ENCODE data around the gene DHTKD1. TPM values are rescaled to one million over a fixed set of nuclear protein-coding genes. Genes with fewer than 3 reads are reported as not detected.

Gene DHTKD1
- total RNA-seq, 1 experiment from 2014 or later, result 53.2 TPM

DNA sequence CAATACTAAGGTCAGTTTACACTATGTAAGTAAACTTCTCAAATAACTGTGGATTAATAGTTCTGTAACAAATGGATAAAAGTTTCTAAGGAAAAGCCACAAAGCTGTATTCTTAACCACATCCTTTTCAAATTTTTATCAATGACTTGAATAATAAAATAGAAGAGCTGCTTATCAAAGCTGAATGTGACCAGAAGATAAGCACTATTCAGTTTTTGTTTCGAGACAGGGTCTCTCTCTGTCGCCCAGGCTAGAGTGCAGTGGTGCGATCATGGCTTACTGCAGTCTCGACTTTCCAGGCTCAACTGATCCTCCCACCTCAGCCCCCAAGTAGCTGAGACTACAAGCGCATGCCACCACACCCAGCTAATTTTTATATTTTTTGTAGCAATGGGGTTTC is 43.2 kb upstream of the DHTKD1 start:
- H3K27ac ChIP-seq (ENCODE audit: insufficient read length, low read depth, low read length), result no peak overlapping the region
- Mint-ChIP-seq H3K27ac (no peak overlapping the region), H3K4me1 (peaks cover 12 to 13% of the 10 kb centered on the region in 2 experiments), H3K36me3 (ENCODE audit: insufficient read depth in 1 of 3, low read depth in 3 of 3) (peaks cover 7 to 37% (median 34%) of the 10 kb centered on the region in 3 experiments; a peak in 6 of 7 replicates), H3K27me3 (ENCODE audit: low read depth) (no peaks in the 10 kb centered on the region), H3K9me3 (no peaks in the 10 kb centered on the region), H3K4me3 (no peak overlapping the region)
- no peak overlapping the region for H2BK20ac ChIP-seq (ENCODE audit: low read depth, low read length, poor library complexity, severe bottlenecking)
- no peak overlapping the region for H4K5ac ChIP-seq (ENCODE audit: insufficient read length, low read depth, low read length)
- no peaks in the 10 kb centered on the region for H3K4me1 ChIP-seq (ENCODE audit: insufficient read depth, low read length)
- no peak overlapping the region for H4K8ac ChIP-seq (replicated peaks; ENCODE audit: insufficient read length, low read depth, low read length)
- H2AK5ac ChIP-seq (ENCODE audit: insufficient read length, low read length), result no peak overlapping the region
- H3K56ac ChIP-seq (ENCODE audit: insufficient read length, low read depth, low read length), result no peak overlapping the region
- no peaks in the 10 kb centered on the region for H3K9me3 ChIP-seq (ENCODE audit: control insufficient read depth, low read depth, low read length)
- no peak overlapping the region for H3K9ac ChIP-seq (ENCODE audit: extremely low read depth, insufficient read length, low read length)
- H3K27me3 ChIP-seq (ENCODE audit: insufficient read depth, low read length), result no peaks in the 10 kb centered on the region
- no peak overlapping the region for H2AFZ ChIP-seq (ENCODE audit: low read length)
- H2BK120ac ChIP-seq (ENCODE audit: low read depth, low read length, poor library complexity, severe bottlenecking), result no peak overlapping the region
- no peak overlapping the region for H2BK5ac ChIP-seq (ENCODE audit: insufficient read length, low read length)
- H2BK12ac ChIP-seq (ENCODE audit: insufficient read length, low read depth, low read length), result no peak overlapping the region
- no peak overlapping the region for H3K4ac ChIP-seq (ENCODE audit: low read depth, low read length)
- H2BK15ac ChIP-seq (ENCODE audit: low read depth, low read length), result no peak overlapping the region
- H3K23ac ChIP-seq (ENCODE audit: insufficient read length, low read depth, low read length), result no peak overlapping the region
- no peak overlapping the region for H3K14ac ChIP-seq (ENCODE audit: insufficient read depth, low read length)
- H3K18ac ChIP-seq (ENCODE audit: insufficient read length, low read depth, low read length), result no peak overlapping the region
- no peaks in the 10 kb centered on the region for H4K20me1 ChIP-seq (ENCODE audit: control insufficient read depth, insufficient read depth, insufficient read length)
- peaks cover 6% of the 10 kb centered on the region; the same call in 1 of the 2 replicates for H3K79me2 ChIP-seq (ENCODE audit: insufficient read depth, low read length)
- no peaks in the 10 kb centered on the region for H3K23me2 ChIP-seq (ENCODE audit: insufficient read length, low read depth, low read length, poor library complexity, severe bottlenecking)
- no peak overlapping the region for H4K91ac ChIP-seq (ENCODE audit: insufficient read length, low read depth, low read length)
- no CpG with 5 or more reads among the region's 5 CpGs for WGBS (ENCODE audit: extremely low coverage, insufficient read length, low lambda C conversion rate)
- no peak for DNase-seq
- no peak overlapping the region for H3K4me2 ChIP-seq (ENCODE audit: insufficient read depth, insufficient read length, low read length)
- no peak overlapping the region for H3T11ph ChIP-seq (ENCODE audit: low read length)
- H3K79me1 ChIP-seq (ENCODE audit: insufficient read depth, low read depth, low read length, poor library complexity, severe bottlenecking), result no peaks in the 10 kb centered on the region
- TF ChIP-seq CTCF (conservative IDR thresholded peaks at IDR 0.05), result no peak
